Tibial artery (tissue), 4 donors: ENCODE data around the gene PARP15.

Source experiments
- DNase-seq, 2 donors: peaks; one replicate each; pipeline ENCODE4 v3.0.0-alpha.2; 2019
- H3K27ac ChIP-seq, 2 donors: fragments of 200-600 bp; sonication (generic) in 1 of 2; 1 replicate in 1 of 2; 2 replicates in 1 of 2; pipeline ENCODE4 v1.5.1; 2018 to 2019; ENCODE audit warnings: mild to moderate bottlenecking in 1 of 2
- H3K27me3 ChIP-seq, 2 donors: fragments of 200-600 bp; sonication (generic) in 1 of 2; one replicate each; pipeline versions ENCODE4 v1.5.1 to v1.6.0; 2016 to 2019
- H3K36me3 ChIP-seq, 3 donors: fragments of 200-600 bp; sonication (generic) in 2 of 3; one replicate each; pipeline ENCODE4 v1.5.1; 2016 to 2019; ENCODE audit warnings: mild to moderate bottlenecking in 2 of 3
- H3K4me1 ChIP-seq, 4 donors: fragments of 200-600 bp; sonication (generic) in 2 of 4; 1 replicate in 3 of 4; 2 replicates in 1 of 4; pipeline ENCODE4 v1.5.1; 2016 to 2019
- H3K4me3 ChIP-seq, 2 donors: fragments of 200-600 bp; sonication (generic) in 1 of 2; 1 replicate in 1 of 2; 2 replicates in 1 of 2; pipeline ENCODE4 v1.5.1; 2018 to 2019; ENCODE audit warnings: mild to moderate bottlenecking in 2 of 2
- H3K9me3 ChIP-seq, 3 donors: fragments of 200-600 bp; sonication (generic) in 1 of 3; one replicate each; pipeline ENCODE4 v1.5.1; 2016 to 2019
- intact Hi-C: fragments of 100-400 bp; cut with DNase I; formaldehyde crosslinking; loops from one replicate; pipeline ENCODE4 v1.15.0; 2023; ENCODE audit warnings: low total_unique reads
- TF ChIP-seq, protein P1 (sequence below), 2 experiments: fragments of 200-600 bp in 1 of 2; fragments of 450-650 bp in 1 of 2; IDR thresholded peaks; one replicate each; pipeline ENCODE4 v1.5.1; 2017 to 2019; ENCODE audit warnings: antibody characterized with exemption in 2 of 2, mild to moderate bottlenecking in 1 of 2, moderate library complexity in 1 of 2

The PARP15 gene

GRCh38 chr3:122626515-122627180, 49.2 kb downstream of the PARP15 start:
- Histone ChIP-seq H3K4me1 (no peaks in the 10 kb centered on the region), H3K9me3 (no peaks in the 10 kb centered on the region), H3K36me3 (no peaks in the 10 kb centered on the region), H3K27me3 (peaks cover 0 to 3% of the 10 kb centered on the region in 2 donors), H3K4me3 (no peak overlapping the region), H3K27ac (no peak overlapping the region)
- TF ChIP-seq, protein P1, sequence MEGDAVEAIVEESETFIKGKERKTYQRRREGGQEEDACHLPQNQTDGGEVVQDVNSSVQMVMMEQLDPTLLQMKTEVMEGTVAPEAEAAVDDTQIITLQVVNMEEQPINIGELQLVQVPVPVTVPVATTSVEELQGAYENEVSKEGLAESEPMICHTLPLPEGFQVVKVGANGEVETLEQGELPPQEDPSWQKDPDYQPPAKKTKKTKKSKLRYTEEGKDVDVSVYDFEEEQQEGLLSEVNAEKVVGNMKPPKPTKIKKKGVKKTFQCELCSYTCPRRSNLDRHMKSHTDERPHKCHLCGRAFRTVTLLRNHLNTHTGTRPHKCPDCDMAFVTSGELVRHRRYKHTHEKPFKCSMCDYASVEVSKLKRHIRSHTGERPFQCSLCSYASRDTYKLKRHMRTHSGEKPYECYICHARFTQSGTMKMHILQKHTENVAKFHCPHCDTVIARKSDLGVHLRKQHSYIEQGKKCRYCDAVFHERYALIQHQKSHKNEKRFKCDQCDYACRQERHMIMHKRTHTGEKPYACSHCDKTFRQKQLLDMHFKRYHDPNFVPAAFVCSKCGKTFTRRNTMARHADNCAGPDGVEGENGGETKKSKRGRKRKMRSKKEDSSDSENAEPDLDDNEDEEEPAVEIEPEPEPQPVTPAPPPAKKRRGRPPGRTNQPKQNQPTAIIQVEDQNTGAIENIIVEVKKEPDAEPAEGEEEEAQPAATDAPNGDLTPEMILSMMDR (IDR thresholded peaks at IDR 0.05), result no peak
- DNase-seq, result no peak
- intact Hi-C loops, result no loop called here

GRCh38 chr3:122627301-122627700, 49.9 kb downstream of the PARP15 start:
- Histone ChIP-seq H3K4me3 (no peak overlapping the region), H3K36me3 (no peaks in the 10 kb centered on the region), H3K9me3 (no peaks in the 10 kb centered on the region), H3K27ac (no peak overlapping the region), H3K4me1 (no peaks in the 10 kb centered on the region), H3K27me3 (peaks cover 0 to 3% of the 10 kb centered on the region in 2 donors)
- TF ChIP-seq, protein P1 (IDR thresholded peaks at IDR 0.05), result no peak
- intact Hi-C loops, result no loop called here
- no peak for DNase-seq

DNA sequence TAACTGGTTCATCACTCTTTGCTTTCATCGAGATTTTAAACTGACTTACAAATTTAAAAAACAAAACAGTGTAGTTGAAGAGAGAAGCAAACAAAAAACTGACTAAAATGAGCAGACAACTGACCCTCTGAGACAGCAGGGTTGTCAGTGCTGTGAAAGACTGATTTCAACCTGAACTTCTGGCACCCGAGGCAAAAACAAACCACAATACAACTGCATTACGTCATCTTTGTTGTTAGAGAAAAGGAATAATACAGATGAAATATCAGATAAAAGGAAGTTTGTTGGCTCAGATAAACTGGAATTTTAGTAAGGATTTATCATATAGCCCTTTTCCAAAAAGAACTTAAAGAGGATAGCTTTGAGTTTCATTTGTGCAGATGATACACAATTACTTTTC, 51.1 kb downstream of the PARP15 start:
- no peak overlapping the region for H3K4me3 ChIP-seq
- H3K27me3 ChIP-seq, result peaks cover 0 to 3% of the 10 kb centered on the region in 2 donors
- H3K27ac ChIP-seq, result no peak overlapping the region
- intact Hi-C loops, result no loop called here
- DNase-seq, result no peak
- H3K9me3 ChIP-seq, result no peaks in the 10 kb centered on the region
- H3K4me1 ChIP-seq, result no peaks in the 10 kb centered on the region
- TF ChIP-seq, protein P1 (IDR thresholded peaks at IDR 0.05), result no peak
- no peaks in the 10 kb centered on the region for H3K36me3 ChIP-seq

GRCh38 chr3:122629763-122630162, 52.3 kb downstream of the PARP15 start:
- Histone ChIP-seq H3K36me3 (no peaks in the 10 kb centered on the region), H3K4me1 (no peaks in the 10 kb centered on the region), H3K9me3 (no peaks in the 10 kb centered on the region), H3K27me3 (peaks cover 0 to 3% of the 10 kb centered on the region in 2 donors), H3K4me3 (no peak overlapping the region), H3K27ac (no peak overlapping the region)
- intact Hi-C loops, result no loop called here
- DNase-seq, result no peak
- TF ChIP-seq, protein P1 (IDR thresholded peaks at IDR 0.05), result no peak

GRCh38 chr3:122635789-122636188, 58.3 kb downstream of the PARP15 start:
- TF ChIP-seq, protein P1 (IDR thresholded peaks at IDR 0.05), result no peak
- DNase-seq, result no peak
- intact Hi-C loops, result no loop called here
- H3K36me3 ChIP-seq, result no peaks in the 10 kb centered on the region
- H3K4me1 ChIP-seq, result no peaks in the 10 kb centered on the region
- no peak overlapping the region for H3K27ac ChIP-seq
- H3K9me3 ChIP-seq, result no peaks in the 10 kb centered on the region
- no peaks in the 10 kb centered on the region for H3K27me3 ChIP-seq
- no peak overlapping the region for H3K4me3 ChIP-seq

DNA sequence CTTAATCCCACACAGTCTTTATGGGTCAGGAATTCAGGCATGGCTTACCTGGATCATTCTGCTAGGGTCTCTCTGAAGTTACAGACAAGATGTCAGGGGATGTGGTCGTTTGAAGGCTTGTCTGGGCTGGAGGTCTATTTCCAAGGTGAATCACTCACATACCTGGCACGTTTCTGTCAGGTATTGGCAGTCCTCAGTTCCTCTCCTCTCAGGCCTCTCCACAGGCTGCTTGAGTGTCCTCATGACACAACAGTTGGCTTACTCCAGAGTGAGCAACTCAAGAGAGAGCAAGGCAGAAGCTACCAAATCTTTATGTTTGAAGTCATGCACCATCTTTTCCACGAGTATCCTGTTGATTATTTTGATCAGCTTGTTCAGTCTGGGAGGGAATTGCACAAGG, 59.2 kb downstream of the PARP15 start:
- intact Hi-C loops, result no loop called here
- no peaks in the 10 kb centered on the region for H3K27me3 ChIP-seq
- no peaks in the 10 kb centered on the region for H3K9me3 ChIP-seq
- H3K4me3 ChIP-seq, result no peak overlapping the region
- TF ChIP-seq, protein P1 (IDR thresholded peaks at IDR 0.05), result no peak
- no peaks in the 10 kb centered on the region for H3K4me1 ChIP-seq
- H3K36me3 ChIP-seq, result no peaks in the 10 kb centered on the region
- DNase-seq, result no peak
- no peak overlapping the region for H3K27ac ChIP-seq
